HepG2 (cell line): ENCODE results near the gene PIEZO1. TPM values are rescaled to one million over a fixed set of nuclear protein-coding genes. Genes with fewer than 3 reads are reported as not detected.

Experiments used
- CCDC6 ChIP-seq: sonication (generic); formaldehyde crosslinking; IDR thresholded peaks from 2 replicates; pipeline ENCODE4 v1.8.1; 2022; ENCODE audit warnings: mild to moderate bottlenecking, missing genetic modification reagents, moderate library complexity
- CHD4 ChIP-seq: fragments of 200-600 bp; sonication (generic); IDR thresholded peaks from 2 replicates; pipeline ENCODE4 v1.7.0; 2017; ENCODE audit warnings: mild to moderate bottlenecking, low read length, borderline replicate concordance
- FIP1L1 ChIP-seq: fragments of 200-400 bp; formaldehyde crosslinking; IDR thresholded peaks from 2 replicates; pipeline ENCODE4 v1.6.1; 2018; ENCODE audit warnings: low read depth, mild to moderate bottlenecking, low read length, moderate library complexity, borderline replicate concordance; ENCODE audit not compliant: insufficient read depth
- FLYWCH1 ChIP-seq: sonication (generic); formaldehyde crosslinking; IDR thresholded peaks from 2 replicates; pipeline ENCODE4 v1.8.1; 2023; ENCODE audit warnings: mild to moderate bottlenecking, missing genetic modification reagents
- FOXP1 ChIP-seq, 2 experiments: fragments of 450-650 bp in 1 of 2; IDR thresholded peaks; 2 replicates each; pipeline ENCODE4 v1.6.1; 2017 to 2018; ENCODE audit warnings: antibody characterized with exemption in 1 of 2
- GATA4 ChIP-seq: sonication (generic); IDR thresholded peaks from 2 replicates; pipeline ENCODE4 v1.6.1; 2016; ENCODE audit warnings: antibody characterized with exemption, low read depth, borderline replicate concordance
- U2AF2 ChIP-seq: fragments of 200-400 bp; formaldehyde crosslinking; IDR thresholded peaks from 2 replicates; pipeline ENCODE4 v1.6.1; 2017; ENCODE audit warnings: low read depth, mild to moderate bottlenecking, low read length
- ZBTB38 ChIP-seq: sonication (generic); formaldehyde crosslinking; IDR thresholded peaks from 2 replicates; pipeline ENCODE4 v1.5.1; 2020; ENCODE audit warnings: mild to moderate bottlenecking, missing genetic modification reagents
- ZBTB39 ChIP-seq: sonication (generic); formaldehyde crosslinking; IDR thresholded peaks from 2 replicates; pipeline ENCODE4 v1.5.0; 2020; ENCODE audit warnings: missing genetic modification reagents
- ZNF552 ChIP-seq: sonication (generic); formaldehyde crosslinking; IDR thresholded peaks from 2 replicates; pipeline ENCODE4 v1.9.0; 2022; ENCODE audit warnings: missing genetic modification reagents, mild to moderate bottlenecking, borderline replicate concordance
- ZNF616 ChIP-seq: sonication (generic); formaldehyde crosslinking; IDR thresholded peaks from 2 replicates; pipeline ENCODE4 v1.5.0; 2020; ENCODE audit warnings: low read depth, mild to moderate bottlenecking, missing genetic modification reagents
- ZNF639 ChIP-seq: conservative IDR thresholded peaks from 2 replicates; pipeline ENCODE4 v1.6.1; 2018; ENCODE audit warnings: missing genetic modification reagents
- ZSCAN21 ChIP-seq: sonication (generic); formaldehyde crosslinking; IDR thresholded peaks from 2 replicates; pipeline ENCODE4 v1.8.0; 2022; ENCODE audit warnings: mild to moderate bottlenecking, missing genetic modification reagents, moderate library complexity, borderline replicate concordance
- polyA plus RNA-seq, 8 experiments: library from polyadenylated mRNA; depleted of rRNA in 3 of 8; stranded (reverse) in 7 of 8; unstranded in 1 of 8; fragments of >200 nt; fragmentation: Illumina TruSeq in 4 of 8; extraction: Trizol in 4 of 8; gene quantifications; 2 replicates each; pipeline versions ENCODE4 v1.2.1 to v1.2.3, GENCODE V29; 2011 to 2016; ENCODE audit warnings: low read depth in 4 of 8, missing spikeins in 1 of 8, mixed read lengths in 1 of 8; ENCODE audit not compliant: insufficient read depth in 1 of 8
- total RNA-seq, 5 experiments: library from RNA; depleted of rRNA; stranded (reverse); fragments of >200 nt; fragmentation: Illumina TruSeq; extraction: Trizol; gene quantifications; 2 replicates each; pipeline ENCODE4 v1.2.3, GENCODE V29; 2016; ENCODE audit warnings: low read depth in 1 of 5
- TF ChIP-seq, protein P1 (sequence below): sonication (generic); formaldehyde crosslinking; IDR thresholded peaks from 2 replicates; pipeline ENCODE4 v1.4.0; 2020; ENCODE audit warnings: missing genetic modification reagents, low read depth, mild to moderate bottlenecking, borderline replicate concordance
- TF ChIP-seq, protein P2 (sequence below): sonication (generic); formaldehyde crosslinking; IDR thresholded peaks from 2 replicates; pipeline ENCODE4 v1.5.0; 2020; ENCODE audit warnings: mild to moderate bottlenecking, missing genetic modification reagents, borderline replicate concordance

PIEZO1 gene
- total and polyA plus RNA-seq, 2 of the 13 experiments (the other 11 are each of a cell fraction or from before 2014, with no cell fraction given): 67.9 to 85.0 TPM

DNA sequence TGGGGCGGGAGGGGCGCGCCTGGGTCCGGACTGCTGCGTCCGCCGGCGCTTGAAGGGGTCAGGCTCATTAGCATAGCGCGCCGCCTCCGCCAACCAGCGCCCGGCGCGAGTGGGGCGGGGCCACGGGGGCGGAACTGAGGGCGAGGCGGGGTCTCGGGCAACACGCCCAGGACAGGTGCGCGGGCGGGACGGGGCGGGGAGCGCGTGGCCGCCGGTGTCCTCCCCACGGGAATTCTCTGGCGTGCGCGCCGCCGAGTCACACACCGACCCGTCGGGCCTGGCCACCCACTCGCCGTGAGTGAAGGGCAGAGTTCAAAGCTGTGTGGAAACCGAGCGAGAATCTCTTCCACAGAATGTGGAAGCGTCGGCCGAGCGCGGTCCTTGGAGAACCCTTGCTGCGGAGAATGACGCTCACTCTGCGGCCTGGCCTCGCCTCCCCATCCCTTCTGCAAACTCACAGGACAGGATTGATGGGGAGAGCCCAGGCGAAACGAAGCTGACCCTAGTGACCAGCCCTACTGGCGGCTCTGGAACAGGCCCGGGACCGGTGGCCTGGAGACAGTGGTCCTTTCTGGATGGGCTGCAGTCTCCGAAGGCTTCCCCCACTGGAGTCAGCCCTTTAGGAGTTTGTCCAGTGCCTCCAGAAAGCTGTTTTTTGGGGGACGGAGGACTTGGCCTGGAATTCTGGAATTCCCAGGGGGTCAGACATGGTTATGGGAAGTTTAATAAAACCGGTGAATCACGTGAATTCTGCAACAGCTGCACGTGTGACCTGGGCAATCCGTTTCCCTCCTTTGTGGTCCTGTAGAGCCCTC, 98.4 kb downstream of the PIEZO1 start, which contains the start of gene SNAI3 (continued):
- TF ChIP-seq, protein P1, sequence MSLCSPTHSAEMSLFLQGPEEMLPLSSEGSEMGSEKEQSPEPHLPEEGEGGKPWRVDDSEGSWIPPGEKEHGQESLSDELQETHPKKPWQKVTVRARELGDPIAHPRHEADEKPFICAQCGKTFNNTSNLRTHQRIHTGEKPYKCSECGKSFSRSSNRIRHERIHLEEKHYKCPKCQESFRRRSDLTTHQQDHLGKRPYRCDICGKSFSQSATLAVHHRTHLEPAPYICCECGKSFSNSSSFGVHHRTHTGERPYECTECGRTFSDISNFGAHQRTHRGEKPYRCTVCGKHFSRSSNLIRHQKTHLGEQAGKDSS (CRISPR knock-in tag): peak; percentile 82; the same call in 1 of the 2 replicates
- TF ChIP-seq FIP1L1 (no peak), ZNF552 (CRISPR knock-in tag) (peak; percentile 80), ZNF616 (CRISPR knock-in tag) (no peak; the same call in 1 of the 2 replicates), FOXP1 (IDR thresholded peaks at IDR 0.05) (no peak), FOXP1 (CRISPR knock-in tag; IDR thresholded peaks at IDR 0.05) (no peak), CHD4 (no peak), ZBTB38 (peak; percentile 78), ZBTB39 (no peak), CCDC6 (no peak), ZSCAN21 (CRISPR knock-in tag) (0 out of 2 replicates have a peak, but pooled peaks have one; percentile 41), ZNF639 (CRISPR knock-in tag) (no peak), U2AF2 (no peak), FLYWCH1 (no peak), GATA4 (no peak)
- TF ChIP-seq, protein P2, sequence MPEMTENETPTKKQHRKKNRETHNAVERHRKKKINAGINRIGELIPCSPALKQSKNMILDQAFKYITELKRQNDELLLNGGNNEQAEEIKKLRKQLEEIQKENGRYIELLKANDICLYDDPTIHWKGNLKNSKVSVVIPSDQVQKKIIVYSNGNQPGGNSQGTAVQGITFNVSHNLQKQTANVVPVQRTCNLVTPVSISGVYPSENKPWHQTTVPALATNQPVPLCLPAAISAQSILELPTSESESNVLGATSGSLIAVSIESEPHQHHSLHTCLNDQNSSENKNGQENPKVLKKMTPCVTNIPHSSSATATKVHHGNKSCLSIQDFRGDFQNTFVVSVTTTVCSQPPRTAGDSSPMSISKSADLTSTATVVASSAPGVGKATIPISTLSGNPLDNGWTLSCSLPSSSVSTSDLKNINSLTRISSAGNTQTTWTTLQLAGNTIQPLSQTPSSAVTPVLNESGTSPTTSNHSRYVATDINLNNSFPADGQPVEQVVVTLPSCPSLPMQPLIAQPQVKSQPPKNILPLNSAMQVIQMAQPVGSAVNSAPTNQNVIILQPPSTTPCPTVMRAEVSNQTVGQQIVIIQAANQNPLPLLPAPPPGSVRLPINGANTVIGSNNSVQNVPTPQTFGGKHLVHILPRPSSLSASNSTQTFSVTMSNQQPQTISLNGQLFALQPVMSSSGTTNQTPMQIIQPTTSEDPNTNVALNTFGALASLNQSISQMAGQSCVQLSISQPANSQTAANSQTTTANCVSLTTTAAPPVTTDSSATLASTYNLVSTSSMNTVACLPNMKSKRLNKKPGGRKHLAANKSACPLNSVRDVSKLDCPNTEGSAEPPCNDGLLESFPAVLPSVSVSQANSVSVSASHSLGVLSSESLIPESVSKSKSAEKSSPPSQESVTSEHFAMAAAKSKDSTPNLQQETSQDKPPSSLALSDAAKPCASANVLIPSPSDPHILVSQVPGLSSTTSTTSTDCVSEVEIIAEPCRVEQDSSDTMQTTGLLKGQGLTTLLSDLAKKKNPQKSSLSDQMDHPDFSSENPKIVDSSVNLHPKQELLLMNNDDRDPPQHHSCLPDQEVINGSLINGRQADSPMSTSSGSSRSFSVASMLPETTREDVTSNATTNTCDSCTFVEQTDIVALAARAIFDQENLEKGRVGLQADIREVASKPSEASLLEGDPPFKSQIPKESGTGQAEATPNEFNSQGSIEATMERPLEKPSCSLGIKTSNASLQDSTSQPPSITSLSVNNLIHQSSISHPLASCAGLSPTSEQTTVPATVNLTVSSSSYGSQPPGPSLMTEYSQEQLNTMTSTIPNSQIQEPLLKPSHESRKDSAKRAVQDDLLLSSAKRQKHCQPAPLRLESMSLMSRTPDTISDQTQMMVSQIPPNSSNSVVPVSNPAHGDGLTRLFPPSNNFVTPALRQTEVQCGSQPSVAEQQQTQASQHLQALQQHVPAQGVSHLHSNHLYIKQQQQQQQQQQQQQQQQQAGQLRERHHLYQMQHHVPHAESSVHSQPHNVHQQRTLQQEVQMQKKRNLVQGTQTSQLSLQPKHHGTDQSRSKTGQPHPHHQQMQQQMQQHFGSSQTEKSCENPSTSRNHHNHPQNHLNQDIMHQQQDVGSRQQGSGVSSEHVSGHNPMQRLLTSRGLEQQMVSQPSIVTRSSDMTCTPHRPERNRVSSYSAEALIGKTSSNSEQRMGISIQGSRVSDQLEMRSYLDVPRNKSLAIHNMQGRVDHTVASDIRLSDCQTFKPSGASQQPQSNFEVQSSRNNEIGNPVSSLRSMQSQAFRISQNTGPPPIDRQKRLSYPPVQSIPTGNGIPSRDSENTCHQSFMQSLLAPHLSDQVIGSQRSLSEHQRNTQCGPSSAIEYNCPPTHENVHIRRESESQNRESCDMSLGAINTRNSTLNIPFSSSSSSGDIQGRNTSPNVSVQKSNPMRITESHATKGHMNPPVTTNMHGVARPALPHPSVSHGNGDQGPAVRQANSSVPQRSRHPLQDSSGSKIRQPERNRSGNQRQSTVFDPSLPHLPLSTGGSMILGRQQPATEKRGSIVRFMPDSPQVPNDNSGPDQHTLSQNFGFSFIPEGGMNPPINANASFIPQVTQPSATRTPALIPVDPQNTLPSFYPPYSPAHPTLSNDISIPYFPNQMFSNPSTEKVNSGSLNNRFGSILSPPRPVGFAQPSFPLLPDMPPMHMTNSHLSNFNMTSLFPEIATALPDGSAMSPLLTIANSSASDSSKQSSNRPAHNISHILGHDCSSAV (CRISPR knock-in tag): no peak
